ENCODE results near the gene ABCD3. TPM values are rescaled to one million over a fixed set of nuclear protein-coding genes. Genes with fewer than 3 reads are reported as not detected.
A peak's percentile ranks its signal among the peaks of the same experiment; 100 is the strongest.
"Not testable (repeated sequence)": the region's sequence is repeated elsewhere in the genome, so short reads cannot be mapped to it uniquely, and the experiment has no call there.

Gene ABCD3
- total RNA-seq, 1 donor from 2014 or later = 25.7 TPM

DNA sequence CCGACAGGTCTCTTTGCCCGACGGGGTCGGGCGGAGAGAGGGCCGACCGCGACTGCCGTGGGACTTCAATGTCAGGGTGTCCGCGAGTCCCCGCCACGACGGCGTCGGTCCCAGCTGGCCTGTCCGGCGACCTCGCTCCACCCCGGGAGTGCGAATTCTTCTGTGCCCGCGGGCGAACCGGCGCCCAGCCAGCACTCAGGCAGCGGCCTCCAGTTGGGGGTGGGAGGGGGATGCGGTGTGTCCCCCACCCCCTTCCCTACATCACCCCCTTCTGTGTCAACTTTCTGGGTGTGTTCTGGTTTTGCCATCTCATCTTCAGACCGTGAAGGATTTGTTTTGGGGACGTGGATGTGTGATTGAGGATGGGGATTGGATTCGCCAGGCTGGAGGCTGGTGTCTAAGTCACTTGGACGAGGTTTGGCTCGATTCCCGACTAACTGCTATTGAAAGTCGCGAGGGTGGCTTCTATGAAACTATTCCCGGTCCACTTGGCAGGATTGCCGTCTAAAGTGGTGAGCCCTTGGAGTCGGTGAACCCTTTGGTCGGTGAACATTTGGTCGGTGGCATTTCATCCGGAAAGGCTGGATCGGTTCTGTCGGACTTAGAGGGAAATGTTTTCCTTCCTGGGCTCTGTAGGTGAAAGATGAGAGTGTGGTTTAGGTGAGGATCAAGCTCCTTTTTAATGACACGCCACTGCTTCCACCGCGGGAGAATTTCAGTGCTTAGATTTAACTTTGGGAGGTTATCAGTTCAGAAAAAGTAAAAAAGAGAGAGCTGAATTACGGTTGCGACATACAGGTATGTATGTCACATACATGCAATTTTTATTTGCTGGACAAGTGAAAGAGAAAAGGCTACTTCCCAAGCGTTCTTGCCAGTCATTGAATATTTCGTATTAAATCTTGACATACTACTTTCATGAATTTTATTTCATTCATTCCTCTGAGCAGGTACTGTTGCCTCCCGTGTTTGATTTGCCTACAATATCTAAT lies 771 bp downstream of the ABCD3 start:
- peak overlapping the region; percentile 68 for H3K27ac Mint-ChIP-seq
- H3K4me1 Mint-ChIP-seq (ENCODE audit: low read depth) = peaks cover 31% of the 10 kb centered on the region
- peak overlapping the region; percentile 89 for H3K4me3 Mint-ChIP-seq
- intact Hi-C loops (cut with micrococcal nuclease) = loop anchor here (1.0 to 10.0 kb wide), 7 partner anchors 35 to 653 kb away; partner anchors contain the start of gene ALG14
- H3K27me3 Mint-ChIP-seq (ENCODE audit: insufficient read depth) = peaks cover 15% of the 10 kb centered on the region
- DNase-seq (ENCODE audit: low spot score) = peak; percentile 2
- no peaks in the 10 kb centered on the region for H3K36me3 Mint-ChIP-seq (ENCODE audit: low read depth)
- H3K9me3 Mint-ChIP-seq = no peaks in the 10 kb centered on the region

DNA sequence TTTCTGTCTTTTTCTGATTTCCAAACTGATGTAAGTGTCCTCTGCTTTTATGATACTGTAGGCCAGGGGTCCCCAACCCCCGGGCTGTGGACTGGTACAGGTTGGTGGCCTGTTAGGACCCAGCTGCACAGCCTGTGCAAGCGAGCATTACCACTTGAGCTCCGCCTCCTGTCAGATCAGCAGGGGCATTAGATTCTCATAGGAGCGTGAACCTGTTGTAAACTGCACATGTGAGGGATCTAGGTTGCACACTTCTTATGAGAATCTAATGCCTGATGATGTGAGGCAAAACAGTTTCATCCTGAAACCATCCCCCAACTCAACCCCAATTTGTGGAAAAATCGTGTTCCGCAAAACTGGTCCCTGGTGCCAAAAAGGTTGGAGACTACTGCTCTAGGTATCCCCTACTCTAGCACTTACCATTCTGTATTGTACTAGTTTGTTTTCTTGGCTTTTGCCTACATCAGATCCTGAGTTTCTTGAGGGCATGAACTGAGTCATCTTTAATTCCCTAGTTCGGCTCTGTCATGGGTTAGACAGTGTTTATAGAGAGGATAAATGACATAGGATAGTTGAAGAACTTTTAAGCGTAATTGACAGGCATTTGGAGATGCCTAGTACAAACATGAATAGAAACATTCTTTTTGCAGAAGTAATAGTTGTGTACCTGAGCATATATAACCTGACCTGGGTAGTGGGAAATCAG lies 4.1 kb downstream of the ABCD3 start:
- Mint-ChIP-seq H3K36me3 (ENCODE audit: low read depth) (no peaks in the 10 kb centered on the region), H3K27ac (no peak overlapping the region), H3K4me1 (ENCODE audit: low read depth) (peaks cover 42% of the 10 kb centered on the region), H3K9me3 (no peaks in the 10 kb centered on the region), H3K27me3 (ENCODE audit: insufficient read depth) (peaks cover 10% of the 10 kb centered on the region), H3K4me3 (no peak overlapping the region)
- DNase-seq (ENCODE audit: low spot score) = no peak
- intact Hi-C loops (cut with micrococcal nuclease) = no loop called here

DNA sequence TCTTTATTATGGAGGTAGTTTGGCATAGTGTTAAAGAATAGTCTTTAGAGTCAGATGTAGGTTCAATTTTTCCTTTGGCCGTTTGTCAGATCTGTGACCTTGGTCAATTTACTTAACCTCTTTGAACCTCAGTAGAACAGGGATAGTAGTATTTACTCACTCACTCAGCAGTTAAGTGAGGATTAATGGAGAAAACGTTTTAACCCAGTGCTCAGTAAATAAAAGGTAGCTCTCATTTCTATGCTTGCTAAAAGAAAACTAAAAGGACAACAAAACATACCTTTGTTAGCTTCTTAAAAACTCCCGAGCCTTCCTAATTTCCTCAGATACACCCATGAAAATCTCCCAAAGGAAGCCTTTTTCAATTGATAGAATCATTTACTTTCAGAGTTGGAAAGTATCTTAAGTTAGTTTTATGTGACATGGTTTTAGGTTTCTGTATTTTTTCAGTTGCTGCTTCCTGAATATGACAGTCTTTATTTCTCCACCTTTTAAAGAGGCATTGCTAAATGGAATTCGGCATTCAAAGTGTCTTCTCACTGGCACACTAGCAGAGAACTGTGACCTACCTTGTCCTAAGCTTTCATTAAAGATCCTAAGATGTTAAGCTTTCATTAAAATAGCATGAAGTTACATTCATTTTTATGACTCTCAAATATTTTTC lies 7.8 kb downstream of the ABCD3 start:
- H3K4me1 Mint-ChIP-seq (ENCODE audit: low read depth) = peaks cover 21% of the 10 kb centered on the region
- no peaks in the 10 kb centered on the region for H3K27me3 Mint-ChIP-seq (ENCODE audit: insufficient read depth)
- intact Hi-C loops (cut with micrococcal nuclease) = no loop called here
- no peaks in the 10 kb centered on the region for H3K9me3 Mint-ChIP-seq
- H3K4me3 Mint-ChIP-seq = no peak overlapping the region
- H3K36me3 Mint-ChIP-seq (ENCODE audit: low read depth) = peaks cover 10% of the 10 kb centered on the region
- H3K27ac Mint-ChIP-seq = no peak overlapping the region
- DNase-seq (ENCODE audit: low spot score) = no peak

DNA sequence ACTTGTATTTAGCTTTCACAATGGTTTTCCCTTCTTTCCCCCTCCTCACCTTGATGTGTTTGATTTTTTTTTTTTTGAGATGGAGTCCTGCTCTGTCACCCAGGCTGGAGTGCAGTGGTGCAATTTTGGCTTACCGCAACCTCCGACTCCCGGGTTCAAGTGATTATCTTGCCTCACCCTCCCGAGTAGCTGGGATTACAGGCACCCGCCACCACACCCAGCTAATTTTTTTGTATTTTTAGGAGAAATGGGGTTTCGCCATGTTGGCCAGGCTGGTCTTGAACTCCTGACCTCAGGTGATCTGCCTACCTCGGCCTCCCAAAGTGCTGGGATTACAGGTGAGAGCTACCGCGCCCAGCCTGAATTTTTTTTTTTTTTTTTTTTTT lies 8.3 kb downstream of the ABCD3 start:
- DNase-seq (ENCODE audit: low spot score); H3K4me3 Mint-ChIP-seq; H3K36me3 Mint-ChIP-seq (ENCODE audit: low read depth); H3K27me3 Mint-ChIP-seq (ENCODE audit: insufficient read depth); intact Hi-C loops (cut with micrococcal nuclease); H3K27ac Mint-ChIP-seq; H3K9me3 Mint-ChIP-seq: not testable (repeated sequence)
- H3K4me1 Mint-ChIP-seq (ENCODE audit: low read depth) = peaks cover 19% of the 10 kb centered on the region

DNA sequence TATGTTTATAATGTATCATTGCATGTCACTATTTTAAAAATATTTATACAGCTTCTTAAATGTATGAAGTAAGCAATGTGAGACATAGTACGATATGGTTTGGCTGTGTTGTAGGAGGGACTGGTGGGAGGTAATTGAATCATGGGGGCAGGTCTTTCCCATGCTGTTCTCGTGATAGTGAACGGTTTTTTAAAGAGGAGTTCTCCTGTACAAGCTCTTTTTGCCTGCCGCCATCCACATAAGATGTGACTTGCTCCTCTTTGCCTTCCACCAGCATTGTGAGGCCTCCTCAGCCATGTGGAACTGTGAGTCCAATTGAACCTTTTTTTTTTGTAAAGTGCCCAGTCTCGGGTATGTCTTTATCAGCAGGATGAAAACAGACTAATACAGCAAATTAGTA lies 10.3 kb downstream of the ABCD3 start:
- no peak overlapping the region for H3K27ac Mint-ChIP-seq
- peaks cover 10% of the 10 kb centered on the region for H3K36me3 Mint-ChIP-seq (ENCODE audit: low read depth)
- no peak overlapping the region for H3K4me3 Mint-ChIP-seq
- peaks cover 10% of the 10 kb centered on the region for H3K4me1 Mint-ChIP-seq (ENCODE audit: low read depth)
- no peaks in the 10 kb centered on the region for H3K9me3 Mint-ChIP-seq
- intact Hi-C loops (cut with micrococcal nuclease) = no loop called here
- no peak for DNase-seq (ENCODE audit: low spot score)
- H3K27me3 Mint-ChIP-seq (ENCODE audit: insufficient read depth) = no peaks in the 10 kb centered on the region

DNA sequence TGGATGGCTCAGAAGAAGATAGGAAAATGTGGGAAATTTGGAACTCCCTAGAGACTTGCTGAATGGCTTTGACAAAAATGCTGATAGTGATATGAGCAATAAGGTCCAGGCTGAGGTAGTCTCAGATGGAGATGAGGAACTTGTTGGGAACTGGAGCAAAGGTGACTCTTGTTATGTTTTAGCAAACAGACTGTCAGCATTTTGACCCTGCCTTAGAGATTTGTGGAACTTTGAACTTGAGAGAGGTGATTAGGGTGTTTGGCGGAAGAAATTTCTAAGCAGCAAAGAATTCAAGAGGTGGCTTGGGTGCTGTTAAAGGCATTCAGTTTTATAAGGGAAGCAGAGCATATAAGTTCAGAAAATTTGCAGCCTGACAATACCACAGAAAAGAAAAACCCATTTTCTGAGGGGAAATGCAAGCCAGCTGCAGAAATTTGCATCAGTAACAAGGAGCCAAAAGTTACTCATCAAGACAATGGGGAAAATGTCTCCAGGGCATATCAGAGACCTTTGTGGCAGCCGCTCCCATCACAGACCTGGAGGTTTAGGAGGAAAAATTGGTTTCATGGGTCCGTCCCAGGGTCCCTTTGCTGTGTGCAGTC lies 10.8 kb downstream of the ABCD3 start:
- DNase-seq (ENCODE audit: low spot score); H3K9me3 Mint-ChIP-seq; H3K27me3 Mint-ChIP-seq (ENCODE audit: insufficient read depth); intact Hi-C loops (cut with micrococcal nuclease); H3K36me3 Mint-ChIP-seq (ENCODE audit: low read depth); H3K4me3 Mint-ChIP-seq; H3K27ac Mint-ChIP-seq: not testable (repeated sequence)
- H3K4me1 Mint-ChIP-seq (ENCODE audit: low read depth) = peaks cover 10% of the 10 kb centered on the region

DNA sequence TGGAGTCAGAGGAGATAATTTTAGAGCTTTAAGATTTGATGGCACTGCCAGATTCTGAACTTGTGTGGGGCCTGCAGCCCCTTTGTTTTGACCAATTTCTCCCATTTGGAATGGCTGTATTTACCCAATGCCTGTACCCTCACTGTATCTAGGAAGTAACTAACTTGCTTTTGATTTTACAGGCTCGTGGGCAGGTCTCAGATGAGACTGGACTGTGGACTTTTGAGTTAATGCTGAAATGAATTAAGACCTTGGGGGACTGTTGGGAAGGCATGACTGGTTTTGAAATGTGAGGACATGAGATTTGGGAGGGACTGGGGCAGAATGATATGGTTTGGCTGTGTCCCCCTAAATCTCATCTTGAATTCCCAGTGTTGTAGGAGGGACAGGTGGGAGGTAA lies 11.9 kb downstream of the ABCD3 start:
- intact Hi-C loops (cut with micrococcal nuclease); H3K27me3 Mint-ChIP-seq (ENCODE audit: insufficient read depth); H3K9me3 Mint-ChIP-seq; H3K27ac Mint-ChIP-seq; H3K36me3 Mint-ChIP-seq (ENCODE audit: low read depth); H3K4me3 Mint-ChIP-seq; DNase-seq (ENCODE audit: low spot score): not testable (repeated sequence)
- H3K4me1 Mint-ChIP-seq (ENCODE audit: low read depth) = peaks cover 10% of the 10 kb centered on the region

DNA sequence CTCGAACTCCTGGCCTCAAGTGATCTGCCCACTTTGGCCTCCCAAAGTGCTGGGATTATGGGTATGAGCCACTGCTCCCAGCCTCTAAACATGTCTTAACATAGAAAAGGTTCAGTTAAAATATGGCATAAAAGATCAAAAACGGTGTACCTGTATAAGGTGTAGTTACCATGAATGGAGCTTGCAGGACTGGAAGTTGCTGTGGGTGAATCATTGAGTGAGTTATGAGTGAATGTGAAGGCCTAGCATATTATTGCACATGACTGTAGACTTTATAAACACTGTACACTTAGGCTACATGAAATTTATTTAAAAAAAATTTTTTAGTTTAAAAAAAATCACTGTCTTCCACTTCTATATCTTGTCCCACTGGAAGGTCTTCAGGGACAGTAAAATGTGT lies 15.7 kb downstream of the ABCD3 start:
- H3K4me3 Mint-ChIP-seq = no peak overlapping the region
- H3K9me3 Mint-ChIP-seq = no peaks in the 10 kb centered on the region
- no peak for DNase-seq (ENCODE audit: low spot score)
- H3K4me1 Mint-ChIP-seq (ENCODE audit: low read depth) = no peaks in the 10 kb centered on the region
- intact Hi-C loops (cut with micrococcal nuclease) = no loop called here
- peaks cover 8% of the 10 kb centered on the region for H3K36me3 Mint-ChIP-seq (ENCODE audit: low read depth)
- no peak overlapping the region for H3K27ac Mint-ChIP-seq
- H3K27me3 Mint-ChIP-seq (ENCODE audit: insufficient read depth) = no peaks in the 10 kb centered on the region

DNA sequence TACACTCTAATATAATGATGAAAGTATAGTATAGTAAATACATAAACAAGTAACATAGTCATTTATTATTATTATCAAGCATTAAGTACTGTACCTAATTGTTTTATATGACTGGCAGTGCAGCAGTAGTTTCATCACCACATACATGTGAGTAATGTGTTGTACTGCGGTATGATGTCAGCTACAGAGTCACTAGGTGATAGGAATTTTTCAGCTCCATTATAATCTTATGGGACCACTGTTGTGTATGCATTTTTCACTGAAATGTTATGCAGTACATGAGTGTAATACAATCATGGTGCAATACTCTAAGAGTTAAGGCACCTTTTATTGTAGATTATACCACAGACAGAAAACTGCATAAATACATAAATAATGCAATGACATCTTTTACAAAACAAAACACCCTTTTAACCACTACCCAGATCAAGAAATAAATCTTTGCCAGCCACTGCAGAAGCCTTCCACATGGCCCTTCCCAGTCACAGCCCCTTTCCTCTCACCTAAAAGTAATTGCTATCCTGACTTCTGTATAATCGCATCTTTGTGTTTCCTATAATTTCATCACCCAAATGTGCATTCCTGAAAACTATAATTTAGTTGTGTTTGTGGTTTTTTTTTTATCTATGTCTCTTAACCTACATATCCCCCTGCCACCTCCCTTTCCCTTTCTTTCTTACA lies 16.3 kb downstream of the ABCD3 start:
- Mint-ChIP-seq H3K36me3 (ENCODE audit: low read depth) (peaks cover 5% of the 10 kb centered on the region), H3K4me1 (ENCODE audit: low read depth) (no peaks in the 10 kb centered on the region), H3K9me3 (no peaks in the 10 kb centered on the region), H3K27ac (no peak overlapping the region), H3K27me3 (ENCODE audit: insufficient read depth) (no peaks in the 10 kb centered on the region), H3K4me3 (no peak overlapping the region)
- DNase-seq (ENCODE audit: low spot score) = no peak
- intact Hi-C loops (cut with micrococcal nuclease) = no loop called here

DNA sequence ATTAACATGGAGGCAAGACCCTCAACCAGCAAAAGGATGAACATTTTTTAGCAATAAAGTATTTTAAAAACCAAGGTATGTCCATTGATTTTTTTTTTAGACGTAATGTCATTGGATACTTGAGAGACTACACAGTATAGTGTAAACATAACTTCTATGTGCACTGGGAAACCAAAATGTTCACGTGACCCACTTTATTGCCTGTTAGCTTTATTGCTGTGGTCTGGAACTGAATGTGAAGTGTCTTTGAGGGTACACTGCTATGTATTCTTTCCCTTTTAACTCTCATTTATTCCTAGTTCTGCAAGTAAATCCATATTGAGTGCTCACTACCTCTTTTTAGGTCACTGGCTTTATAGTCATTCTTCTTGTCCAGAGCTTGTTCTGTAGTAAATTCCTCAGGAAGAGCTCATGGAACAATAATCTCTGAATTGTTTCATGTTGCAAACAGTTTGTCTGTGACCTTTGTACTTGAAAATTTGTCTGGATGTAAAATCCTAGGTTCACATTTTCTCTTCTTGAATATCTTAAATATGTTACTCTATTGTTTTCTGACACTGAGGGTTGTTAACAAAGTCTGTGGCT lies 20.6 kb downstream of the ABCD3 start:
- Mint-ChIP-seq H3K36me3 (ENCODE audit: low read depth) (peaks cover 2% of the 10 kb centered on the region), H3K27me3 (ENCODE audit: insufficient read depth) (no peaks in the 10 kb centered on the region)

DNA sequence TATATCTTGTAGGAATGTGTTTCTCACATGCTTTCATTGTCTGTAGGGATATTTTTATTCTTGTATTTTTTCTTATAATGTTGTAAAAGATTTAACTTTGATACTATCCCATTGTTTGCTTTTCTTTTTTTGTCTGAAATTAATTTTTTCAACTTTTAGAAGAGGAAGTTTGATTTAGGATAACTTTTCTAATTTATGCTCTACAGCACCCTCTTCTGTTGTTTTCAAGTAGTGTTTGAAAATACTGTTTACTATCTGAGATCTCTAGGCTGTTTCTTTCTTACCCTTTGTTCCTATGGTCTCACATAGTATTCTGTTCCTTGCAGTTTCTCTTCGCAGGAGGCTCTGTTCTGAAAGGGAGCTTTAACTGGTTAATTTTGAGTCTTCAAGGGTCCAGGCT lies 21.9 kb downstream of the ABCD3 start:
- Mint-ChIP-seq H3K4me1 (ENCODE audit: low read depth) (no peaks in the 10 kb centered on the region), H3K36me3 (ENCODE audit: low read depth) (peaks cover 3% of the 10 kb centered on the region), H3K9me3 (peaks cover 25% of the 10 kb centered on the region), H3K27ac (no peak overlapping the region), H3K27me3 (ENCODE audit: insufficient read depth) (no peaks in the 10 kb centered on the region), H3K4me3 (no peak overlapping the region)
- DNase-seq (ENCODE audit: low spot score) = no peak
- intact Hi-C loops (cut with micrococcal nuclease) = no loop called here

More for the DNA sequence above, 20.6 kb downstream of the ABCD3 start:
- Mint-ChIP-seq H3K27ac (no peak overlapping the region), H3K4me3 (no peak overlapping the region), H3K4me1 (ENCODE audit: low read depth) (no peaks in the 10 kb centered on the region), H3K9me3 (peaks cover 19% of the 10 kb centered on the region)
- DNase-seq (ENCODE audit: low spot score) = no peak
- intact Hi-C loops (cut with micrococcal nuclease) = no loop called here

DNA sequence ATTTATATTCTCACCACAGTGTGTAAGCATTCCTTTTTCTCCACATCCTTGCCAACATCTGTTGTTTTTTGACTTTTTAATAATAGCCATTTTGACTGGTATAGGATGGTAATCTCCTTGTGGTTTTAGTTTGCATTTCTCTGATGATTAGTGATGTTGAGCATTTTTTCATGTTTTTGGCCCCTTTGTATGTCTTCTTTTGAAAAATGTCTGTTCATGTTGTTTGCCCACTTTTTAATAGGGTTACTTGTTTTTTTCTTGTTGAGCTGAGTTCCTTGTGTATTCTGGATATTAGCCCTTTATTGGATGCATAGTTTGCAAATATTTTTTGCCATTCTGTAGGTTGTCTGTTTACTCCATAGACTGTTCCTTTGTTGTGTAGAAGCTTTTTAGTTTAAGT lies 24.9 kb downstream of the ABCD3 start:
- peaks cover 48% of the 10 kb centered on the region for H3K9me3 Mint-ChIP-seq
- DNase-seq (ENCODE audit: low spot score); H3K36me3 Mint-ChIP-seq (ENCODE audit: low read depth); H3K27me3 Mint-ChIP-seq (ENCODE audit: insufficient read depth); H3K4me3 Mint-ChIP-seq; intact Hi-C loops (cut with micrococcal nuclease); H3K27ac Mint-ChIP-seq; H3K4me1 Mint-ChIP-seq (ENCODE audit: low read depth): not testable (repeated sequence)
